NCI-H1417 treated with DMSO at 0.1 percent for 48 hours (cell line): ENCODE results near the gene GRIK1.
"Not testable (repeated sequence)": the region's sequence is repeated elsewhere in the genome, so short reads cannot be mapped to it uniquely, and the experiment has no call there.

ENCODE experiments used
- DNase-seq: peaks from one replicate; lab custom pipeline; 2025; lab: John Stamatoyannopoulos, UW

The GRIK1 gene

DNA sequence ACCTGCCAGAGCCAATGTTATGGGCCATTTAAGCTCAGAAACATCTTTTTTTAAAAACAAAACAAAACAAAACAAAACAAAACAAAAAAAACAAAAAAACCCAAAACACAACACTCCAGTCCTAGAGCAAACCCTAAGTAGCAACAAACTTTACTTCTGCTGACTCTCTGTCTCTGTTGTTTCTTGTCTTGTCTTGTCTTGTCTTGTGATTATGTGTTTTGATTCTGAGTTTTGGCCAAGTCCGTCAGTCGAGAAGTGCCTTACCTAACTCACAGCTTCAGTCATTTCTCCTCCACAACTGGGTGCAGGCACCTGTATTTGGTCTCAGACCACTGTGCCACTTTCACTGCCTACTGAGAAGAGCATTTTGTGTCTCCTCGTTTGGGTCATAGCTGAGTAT lies 333.2 kb downstream of the GRIK1 start:
- no peak for DNase-seq

DNA sequence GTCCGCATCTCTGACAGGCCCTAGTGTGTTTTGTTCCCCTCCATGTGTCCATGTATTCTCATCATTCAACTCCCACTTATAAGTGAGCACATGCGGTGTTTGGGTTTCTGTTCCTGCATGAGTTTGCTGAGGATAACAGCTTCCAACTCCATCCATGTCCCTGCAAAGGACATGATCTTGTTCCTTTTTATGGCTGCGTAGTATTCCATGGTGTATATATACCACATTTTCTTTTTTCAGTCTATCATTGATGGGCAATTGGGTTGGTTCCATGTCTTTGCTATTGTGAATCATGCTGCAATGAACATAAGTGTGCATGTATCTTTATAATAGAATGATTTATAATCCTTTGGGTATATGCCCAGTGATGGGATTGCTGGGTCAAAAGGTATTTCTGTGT lies 334.6 kb downstream of the GRIK1 start:
- not testable (repeated sequence) for DNase-seq

DNA sequence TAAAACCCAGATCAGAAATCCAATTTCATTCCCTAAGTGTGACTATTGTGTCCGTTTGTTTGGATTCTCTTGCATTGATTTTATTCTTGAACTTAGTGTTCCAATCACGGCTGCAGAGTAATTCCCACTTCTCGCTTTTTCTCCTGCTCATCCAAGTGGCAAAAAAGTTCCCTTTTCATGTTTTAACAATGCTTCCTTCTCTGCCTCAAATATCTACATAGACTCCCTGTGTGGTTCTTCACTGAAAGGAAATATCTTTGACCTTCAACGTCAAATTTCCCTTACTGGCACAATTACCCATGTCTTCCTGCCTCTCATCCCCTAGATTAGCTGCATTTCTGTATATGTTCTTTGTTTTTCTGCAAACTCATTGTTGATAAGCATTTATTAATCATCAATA lies 335.7 kb downstream of the GRIK1 start:
- no peak for DNase-seq

DNA sequence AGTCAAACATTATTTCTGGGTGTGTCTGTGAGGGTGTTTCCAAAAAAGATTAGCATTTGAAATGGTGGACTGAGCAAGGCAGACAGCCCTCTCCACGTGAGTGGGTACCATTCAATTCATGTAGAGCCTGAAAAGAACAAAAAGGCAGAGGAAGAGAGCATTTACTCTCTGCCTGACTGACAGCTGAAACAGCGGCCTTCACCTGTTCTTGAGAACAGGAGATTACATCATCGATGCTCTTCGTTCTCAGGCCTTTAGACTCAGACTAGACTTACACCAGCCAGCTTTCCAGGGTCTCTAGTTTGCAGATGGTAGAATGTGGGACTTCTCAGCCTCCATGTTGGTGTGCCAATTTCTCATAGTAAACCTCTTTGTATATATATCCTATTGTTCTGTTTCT lies 338.7 kb downstream of the GRIK1 start:
- no peak for DNase-seq

DNA sequence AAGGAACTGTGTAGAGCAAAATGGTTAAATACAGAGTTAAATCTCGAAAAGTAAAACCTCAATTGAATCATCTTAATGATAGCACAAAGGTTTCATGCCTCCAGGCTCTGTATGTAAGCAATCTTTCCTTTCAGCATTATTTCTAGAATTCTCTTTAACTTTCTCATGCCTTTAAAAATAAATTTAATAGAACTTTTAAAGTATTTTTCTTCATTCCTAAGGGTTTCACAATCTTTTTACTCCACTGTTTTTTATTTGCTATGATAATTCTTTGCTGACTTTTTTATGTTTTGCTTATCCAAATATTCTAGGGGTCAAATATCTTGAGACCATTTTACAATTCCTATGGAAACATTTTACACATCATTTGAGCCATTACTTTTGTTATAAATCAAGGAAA lies 353.1 kb downstream of the GRIK1 start:
- DNase-seq, result no peak

DNA sequence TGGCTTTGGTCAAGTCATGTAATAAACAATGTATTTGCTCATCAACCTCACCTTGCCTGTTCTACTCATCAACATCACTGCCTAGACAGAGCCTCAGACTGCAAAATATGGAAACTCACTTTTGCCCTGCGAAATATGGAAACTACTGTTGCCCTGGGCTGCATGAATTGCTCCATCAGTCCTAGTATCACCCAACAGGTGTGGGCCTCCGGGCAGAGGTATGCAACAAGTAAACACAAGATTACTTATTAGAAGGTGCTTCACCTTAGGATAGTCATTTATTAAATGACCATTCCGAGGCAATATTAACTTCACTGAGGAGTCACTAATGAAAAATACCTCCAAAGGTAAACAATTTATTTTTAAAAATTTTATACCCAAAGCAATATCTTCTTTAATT lies 354.3 kb downstream of the GRIK1 start:
- no peak for DNase-seq

DNA sequence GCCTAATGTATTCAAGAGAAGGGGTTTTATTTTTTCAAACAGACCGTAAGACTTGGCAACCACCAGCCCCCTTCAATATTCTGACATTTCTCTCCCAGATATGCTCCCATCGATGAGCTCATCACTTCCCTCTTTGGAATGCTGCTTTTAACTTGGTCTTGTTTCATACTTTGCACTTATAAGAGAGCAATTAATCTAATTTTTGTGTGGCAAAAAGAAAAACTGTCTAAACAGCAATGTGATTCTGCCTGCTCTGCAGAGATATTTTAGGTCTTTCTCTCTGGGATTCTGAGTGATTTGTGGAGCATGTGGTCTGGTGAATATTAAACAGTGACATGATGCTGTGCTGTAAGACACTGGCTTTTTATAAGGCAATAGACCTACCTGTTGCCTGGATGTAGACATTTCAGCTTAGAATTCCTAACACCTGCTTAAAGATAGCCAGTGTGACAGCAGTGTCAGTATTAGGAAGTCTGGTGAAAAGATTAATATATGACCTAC lies 356.3 kb downstream of the GRIK1 start:
- no peak for DNase-seq

DNA sequence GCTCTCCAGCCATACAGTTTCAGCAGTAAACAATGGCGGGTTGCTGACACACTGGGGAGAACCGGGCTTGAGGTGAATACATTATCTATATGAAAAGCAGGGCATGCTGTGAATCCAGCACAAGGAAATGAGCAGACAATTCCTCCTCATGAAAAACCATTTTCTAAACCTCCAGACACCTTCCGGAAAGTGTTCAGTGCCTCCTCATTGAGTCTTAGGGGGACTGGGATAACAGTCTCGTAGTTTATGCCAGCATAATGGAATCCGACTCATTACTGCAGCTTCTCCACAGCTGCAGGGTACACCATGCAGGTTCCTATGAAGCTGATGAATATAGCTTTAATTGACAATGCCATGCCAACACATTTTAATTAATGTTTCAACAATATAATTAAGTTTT lies 356.9 kb downstream of the GRIK1 start:
- DNase-seq, result no peak

DNA sequence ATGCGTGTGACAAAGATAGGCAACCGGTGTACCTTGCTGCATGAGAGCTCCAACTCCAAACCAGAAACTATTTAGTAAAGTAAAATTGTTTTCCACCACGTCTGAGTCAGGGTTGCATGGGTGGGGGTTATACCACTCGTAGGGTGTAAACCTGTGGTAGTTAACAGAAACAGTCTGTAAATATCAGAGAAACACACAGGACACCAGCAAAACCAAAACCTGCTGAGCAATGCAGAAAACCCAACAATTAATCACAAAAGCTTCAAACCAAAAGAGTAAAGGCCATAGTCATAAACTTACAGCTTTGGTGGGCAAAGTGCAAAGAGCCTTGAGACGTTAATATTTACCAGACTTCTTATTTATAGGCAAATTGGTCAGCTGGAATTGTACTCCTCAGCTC lies 358.4 kb downstream of the GRIK1 start:
- no peak for DNase-seq

DNA sequence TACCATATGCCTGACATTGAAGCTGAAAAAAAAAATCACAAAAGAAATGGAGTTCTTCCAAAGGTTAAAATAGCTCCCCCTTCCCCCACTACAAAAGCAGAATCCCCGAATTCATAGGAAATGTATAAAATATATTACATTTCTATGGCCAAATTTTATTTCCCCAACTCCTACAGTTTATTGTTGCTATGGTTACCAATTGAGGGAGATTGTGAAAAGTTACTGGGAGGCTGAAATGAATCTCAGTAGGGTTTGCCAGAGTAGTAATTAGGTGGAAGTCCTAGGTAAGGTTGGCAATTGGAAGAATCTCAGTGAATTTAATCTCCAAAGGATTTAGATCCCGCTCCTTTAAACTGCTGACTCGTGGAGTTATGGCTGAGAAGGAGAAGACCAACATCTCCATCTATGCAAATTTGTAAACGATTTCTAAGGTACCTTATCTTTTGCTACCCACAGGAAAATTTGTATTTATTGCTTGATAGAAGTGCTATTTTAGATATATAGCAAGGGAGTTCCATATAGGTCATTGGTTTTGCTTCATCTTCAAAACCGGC lies 359.0 kb downstream of the GRIK1 start:
- no peak for DNase-seq

DNA sequence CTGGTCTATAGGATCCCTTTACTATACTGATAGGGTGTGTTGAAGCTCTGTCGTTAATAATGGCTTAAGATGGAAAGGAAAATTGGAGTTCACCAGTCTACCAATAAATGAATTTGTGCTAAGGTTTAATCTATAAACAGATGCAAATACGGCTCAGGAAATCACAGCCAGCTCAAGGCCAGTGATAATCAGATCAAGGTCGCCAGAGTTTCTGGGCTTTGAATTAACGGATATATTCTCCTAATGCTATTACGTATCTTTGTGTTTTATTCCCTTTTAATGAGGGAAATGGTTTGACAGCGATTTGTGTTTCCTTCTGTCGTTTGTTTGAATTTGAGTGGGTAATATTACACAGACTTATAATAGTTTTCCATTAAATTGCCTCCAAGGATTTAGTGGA lies 361.5 kb downstream of the GRIK1 start:
- no peak for DNase-seq

DNA sequence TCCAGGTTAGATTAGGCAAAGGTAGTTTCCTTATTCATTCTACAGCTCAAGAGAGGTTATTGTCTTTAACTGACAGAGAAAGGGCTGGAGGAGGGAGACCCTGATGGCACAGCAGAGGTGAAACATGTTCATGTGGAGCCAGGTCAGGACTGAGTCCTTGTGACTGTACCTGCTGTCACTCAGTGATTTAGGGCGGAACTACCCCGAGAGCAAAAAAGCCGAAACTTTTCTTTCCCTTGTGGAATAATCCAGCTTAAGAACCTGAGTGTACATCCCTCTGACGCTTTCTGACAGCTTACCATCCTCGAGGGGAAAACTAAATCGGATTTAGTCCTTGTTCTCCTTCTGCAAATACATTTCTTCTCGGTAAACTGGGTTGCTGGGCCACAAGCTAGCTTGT lies 367.8 kb downstream of the GRIK1 start:
- DNase-seq, result no peak

DNA sequence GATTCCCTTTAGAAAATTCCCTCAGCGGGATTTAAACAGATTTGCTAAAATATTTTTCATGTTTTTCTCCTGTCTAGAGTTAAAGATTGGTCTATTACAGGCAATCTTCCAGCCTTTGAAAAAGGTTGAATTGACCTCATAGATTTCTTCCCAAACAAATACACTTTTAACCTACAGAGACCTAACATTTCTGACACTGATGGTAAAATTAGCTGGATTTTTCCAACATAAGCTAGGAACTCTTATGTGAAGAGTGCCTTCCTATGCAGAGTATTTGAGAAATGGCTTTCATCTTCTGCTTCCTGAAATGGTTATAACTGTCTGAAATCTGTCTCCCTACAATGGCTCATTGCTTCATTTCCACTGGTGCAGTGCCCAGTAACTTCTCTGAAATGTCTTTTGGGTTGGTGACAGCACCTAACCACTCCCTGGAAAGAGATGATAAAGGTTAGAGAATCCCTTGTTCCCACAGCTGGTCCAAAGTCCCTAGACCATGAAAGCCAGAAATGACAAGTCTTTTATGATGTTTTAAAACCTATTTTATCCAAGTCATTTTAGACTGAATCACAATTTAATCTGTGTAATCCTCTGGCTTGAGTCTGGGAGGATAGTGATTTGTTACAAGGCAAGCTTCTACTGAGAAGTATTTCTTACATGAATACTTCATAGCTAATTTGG lies 371.6 kb downstream of the GRIK1 start:
- DNase-seq, result no peak

DNA sequence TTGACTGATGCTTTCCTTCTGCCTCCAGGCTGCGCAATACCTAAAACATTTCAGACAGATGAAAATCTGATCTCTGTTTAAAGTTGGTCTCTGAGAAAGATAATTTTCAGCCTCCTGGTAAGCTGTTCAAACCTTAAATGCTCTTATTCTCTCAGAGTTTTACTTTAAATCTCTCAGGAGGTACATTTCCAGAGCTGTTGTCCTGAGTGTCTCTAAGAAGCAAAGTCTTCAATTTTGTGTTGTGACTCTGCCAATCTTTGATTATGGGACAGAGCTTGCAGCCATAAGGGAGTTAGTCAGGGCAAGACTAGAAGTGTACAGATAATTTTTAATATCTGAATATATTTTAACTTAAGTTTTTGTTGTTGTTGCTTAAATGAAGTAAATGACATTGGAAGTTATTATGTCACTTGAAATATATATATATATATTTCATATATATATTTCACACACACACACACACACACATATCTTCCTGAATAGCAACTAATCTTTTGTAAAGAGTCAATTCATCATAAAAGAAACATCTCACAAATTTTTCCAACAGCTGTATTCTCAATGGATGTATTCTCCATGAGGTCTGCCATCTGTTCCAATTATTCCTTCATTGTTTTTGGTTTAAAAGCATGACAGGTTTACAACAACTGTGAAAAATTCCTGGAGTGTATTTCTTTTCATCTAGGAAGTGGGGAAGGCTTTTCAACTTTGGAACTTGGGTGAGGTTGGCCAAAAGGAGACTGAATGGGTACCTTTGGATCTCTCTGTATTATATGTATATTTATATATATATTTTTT lies 381.7 kb downstream of the GRIK1 start:
- no peak for DNase-seq

DNA sequence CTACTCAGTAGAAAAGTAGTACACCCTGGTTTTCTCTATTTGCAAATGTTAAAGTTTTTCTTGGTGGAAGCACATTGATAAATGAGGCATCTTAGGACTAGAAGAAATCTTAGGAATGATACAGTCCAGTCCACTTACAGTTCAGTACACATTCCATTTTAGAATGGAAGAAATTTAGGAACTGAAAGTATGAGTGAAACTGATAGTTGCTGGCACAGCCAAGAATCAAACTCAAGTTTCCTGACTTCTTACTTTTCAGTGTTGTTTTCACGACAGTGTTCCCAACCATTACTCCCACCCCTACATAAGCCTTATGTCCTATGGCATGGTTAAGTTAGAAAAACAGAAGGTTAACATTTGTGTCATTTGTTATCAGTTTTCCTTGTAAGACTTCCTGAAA lies 382.6 kb downstream of the GRIK1 start:
- DNase-seq, result no peak

DNA sequence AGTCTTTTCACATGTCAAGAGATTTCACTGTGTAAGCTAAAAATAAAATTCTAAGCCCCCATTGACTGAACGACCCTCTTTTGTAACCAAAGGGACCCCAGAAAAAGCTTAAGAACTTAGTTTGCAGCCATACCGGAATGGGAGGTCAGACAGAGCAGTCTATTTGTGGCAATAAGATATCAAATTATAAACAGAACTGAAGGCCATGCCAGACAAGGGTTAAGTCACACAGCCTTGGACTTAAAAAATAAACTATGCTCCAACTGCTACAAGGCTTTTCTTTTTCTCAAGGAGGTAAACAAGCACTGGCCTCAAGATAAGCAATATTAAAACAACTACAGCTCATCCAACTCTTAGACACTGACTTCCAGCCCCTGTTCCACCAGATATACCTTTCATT lies 384.2 kb downstream of the GRIK1 start:
- no peak for DNase-seq

DNA sequence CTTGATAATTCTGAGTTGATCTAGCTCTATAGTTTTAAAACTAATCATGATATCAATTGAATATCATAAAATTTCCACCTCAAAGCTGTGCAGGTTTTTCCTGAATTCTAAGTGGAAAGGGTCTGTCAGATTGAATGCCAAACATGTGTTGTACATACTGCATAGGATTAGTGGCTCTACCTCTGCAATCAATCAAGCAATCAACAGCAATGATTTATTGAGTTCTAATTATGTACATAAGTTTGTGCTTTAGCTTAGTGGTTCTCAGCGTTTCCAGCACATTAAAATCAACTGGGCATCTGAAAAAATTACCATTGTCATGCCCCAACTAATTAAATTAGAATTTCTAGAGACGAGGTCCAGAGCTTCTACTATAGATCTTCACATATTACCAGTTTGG lies 389.6 kb downstream of the GRIK1 start:
- no peak for DNase-seq

DNA sequence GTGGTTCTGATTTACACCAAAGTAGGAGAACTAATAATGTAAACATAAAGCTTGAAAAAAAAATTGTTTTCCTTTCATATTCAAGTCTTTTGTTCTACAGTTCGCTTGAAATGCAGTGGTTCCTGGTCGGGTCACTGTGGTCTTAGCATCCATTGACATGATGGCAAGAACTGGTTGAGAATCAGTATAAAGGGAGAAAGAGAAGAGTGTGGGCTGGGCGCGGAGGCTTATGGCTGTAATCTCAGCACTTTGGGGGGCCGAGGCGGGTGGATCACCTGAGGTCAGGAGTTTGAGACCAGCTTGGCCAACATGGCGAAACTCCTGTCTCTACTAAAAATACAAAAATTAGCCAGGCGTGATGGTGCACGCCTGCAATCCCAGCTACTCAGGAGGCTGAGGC lies 390.2 kb downstream of the GRIK1 start:
- no peak for DNase-seq

DNA sequence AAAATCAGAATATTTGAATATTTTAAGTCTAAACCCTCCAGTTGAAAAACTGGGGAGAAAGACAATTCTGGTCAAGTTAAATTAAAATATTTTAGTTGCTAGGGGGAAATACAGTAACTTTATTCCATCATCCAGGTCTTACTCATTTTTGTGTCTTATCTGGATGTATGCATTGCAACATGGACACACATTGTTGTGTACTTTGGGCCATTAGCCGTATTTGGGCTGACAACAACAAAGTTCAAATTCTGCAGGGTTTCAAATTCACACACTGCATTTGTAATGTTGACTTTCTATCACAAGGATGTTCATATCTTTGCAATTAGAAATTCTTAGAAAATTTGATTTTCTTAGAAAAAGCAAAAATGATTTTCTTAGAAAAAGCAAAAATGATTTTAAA lies 391.8 kb downstream of the GRIK1 start:
- DNase-seq, result no peak

DNA sequence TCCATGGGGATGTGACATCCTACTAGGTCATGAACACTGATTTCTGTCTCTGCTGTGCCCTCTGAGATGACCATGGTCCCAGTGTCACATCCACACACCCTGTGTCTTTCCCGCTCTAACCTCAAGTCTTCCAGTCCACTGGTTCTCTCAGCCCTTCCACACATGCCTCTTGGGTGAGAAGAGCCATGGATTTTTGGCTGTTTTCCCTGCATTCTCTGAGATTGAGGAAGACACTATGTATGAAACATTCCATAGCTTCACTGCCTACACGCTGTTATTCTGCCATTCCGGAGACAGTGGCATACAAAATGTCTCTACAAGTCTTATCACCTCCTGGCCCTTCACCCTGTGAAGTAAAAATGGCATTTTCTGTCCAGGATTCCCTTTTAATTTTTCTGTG lies 393.7 kb downstream of the GRIK1 start:
- DNase-seq, result no peak

DNA sequence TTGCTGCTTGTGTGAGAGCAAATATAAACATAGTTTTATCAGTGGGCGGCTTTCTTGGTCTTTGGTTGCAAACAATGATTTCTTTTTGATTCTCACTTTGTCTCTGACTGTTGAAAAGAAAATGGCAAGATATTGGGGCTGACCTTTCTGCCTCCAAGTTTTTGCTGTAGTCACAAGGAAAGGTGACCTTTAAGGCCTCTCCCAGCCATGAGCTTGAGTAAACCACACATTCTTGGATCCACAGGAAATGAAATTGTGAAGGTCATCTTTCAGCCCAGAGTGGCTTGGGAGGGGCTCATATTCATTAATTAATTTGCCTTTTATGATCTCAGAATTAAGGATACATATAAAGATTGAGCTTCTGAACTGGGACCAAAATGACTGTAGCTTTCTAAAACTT lies 399.5 kb downstream of the GRIK1 start:
- no peak for DNase-seq

DNA sequence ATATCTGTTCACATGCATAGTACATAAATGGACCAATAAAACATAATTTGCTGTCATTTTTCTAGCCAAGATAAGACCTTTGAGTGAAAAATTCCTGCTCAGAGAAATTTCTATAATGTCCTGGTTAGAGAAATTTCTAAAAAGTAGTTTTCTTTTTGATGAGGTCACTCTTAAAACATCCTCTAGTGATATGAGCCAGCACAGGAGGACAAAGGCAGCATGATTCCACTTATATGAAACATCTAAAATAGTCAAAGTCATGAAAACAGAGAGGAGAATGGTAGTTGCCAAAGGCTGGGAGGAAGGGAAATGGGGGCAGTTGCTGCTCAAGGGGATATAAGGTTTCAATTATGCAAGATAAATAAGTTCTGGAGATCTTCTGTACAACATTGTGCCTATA lies 401.7 kb downstream of the GRIK1 start:
- no peak for DNase-seq

DNA sequence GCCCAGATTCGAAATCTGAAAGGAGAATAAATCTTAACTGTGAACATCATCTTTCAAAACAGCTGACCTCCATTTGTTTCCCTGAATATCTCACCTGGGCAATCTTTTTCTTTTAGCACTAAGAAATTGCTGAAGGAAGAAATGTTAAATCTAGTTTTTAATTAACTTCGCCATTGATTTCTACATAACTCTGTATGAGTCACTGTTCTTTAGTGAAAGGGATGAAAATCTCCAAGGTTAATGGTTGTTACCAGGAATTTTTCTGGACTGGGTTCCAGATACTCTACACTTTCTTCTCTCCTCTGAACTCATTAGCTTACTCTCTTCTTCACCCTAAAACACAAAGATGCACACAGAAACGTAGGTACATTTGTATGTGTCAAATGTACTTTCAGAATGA lies 405.3 kb downstream of the GRIK1 start:
- DNase-seq, result no peak
